Measurements from ENCODE around the gene TMEM14C. TPM values are rescaled to one million over a fixed set of nuclear protein-coding genes. Genes with fewer than 3 reads are reported as not detected.
"Not testable (repeated sequence)": the region's sequence is repeated elsewhere in the genome, so short reads cannot be mapped to it uniquely, and the experiment has no call there.

Gene TMEM14C
- total and polyA plus RNA-seq, 12 donors, result 105 to 133 (median 115) TPM

DNA sequence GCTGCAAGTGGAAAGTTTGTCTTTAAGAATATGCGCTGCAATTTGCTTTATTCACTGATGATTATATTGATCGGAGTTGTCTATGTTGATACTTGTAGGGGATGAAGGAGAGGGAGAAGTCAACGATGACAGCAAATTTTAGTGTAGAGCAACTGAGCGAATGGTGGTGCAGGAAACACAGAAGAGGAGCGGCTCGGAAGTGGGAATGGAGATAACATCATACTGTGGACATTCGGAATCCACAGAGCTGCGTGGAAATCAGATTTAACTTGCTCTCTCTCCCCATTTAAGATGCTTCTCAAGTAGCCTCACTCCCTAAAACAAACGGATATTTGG, 24.0 kb downstream of the TMEM14C start:
- H3K36me3 ChIP-seq, result peaks cover 0 to 53% (median 0%) of the 10 kb centered on the region in 9 donors
- H3K4me3 ChIP-seq, result peak overlapping the region; percentile 59 to 82 (median 74)
- TF ChIP-seq, protein P1, sequence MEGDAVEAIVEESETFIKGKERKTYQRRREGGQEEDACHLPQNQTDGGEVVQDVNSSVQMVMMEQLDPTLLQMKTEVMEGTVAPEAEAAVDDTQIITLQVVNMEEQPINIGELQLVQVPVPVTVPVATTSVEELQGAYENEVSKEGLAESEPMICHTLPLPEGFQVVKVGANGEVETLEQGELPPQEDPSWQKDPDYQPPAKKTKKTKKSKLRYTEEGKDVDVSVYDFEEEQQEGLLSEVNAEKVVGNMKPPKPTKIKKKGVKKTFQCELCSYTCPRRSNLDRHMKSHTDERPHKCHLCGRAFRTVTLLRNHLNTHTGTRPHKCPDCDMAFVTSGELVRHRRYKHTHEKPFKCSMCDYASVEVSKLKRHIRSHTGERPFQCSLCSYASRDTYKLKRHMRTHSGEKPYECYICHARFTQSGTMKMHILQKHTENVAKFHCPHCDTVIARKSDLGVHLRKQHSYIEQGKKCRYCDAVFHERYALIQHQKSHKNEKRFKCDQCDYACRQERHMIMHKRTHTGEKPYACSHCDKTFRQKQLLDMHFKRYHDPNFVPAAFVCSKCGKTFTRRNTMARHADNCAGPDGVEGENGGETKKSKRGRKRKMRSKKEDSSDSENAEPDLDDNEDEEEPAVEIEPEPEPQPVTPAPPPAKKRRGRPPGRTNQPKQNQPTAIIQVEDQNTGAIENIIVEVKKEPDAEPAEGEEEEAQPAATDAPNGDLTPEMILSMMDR (IDR thresholded peaks at IDR 0.05), result no peak
- no peaks in the 10 kb centered on the region for H3K9me3 ChIP-seq
- no peak for ATAC-seq
- H3K27ac ChIP-seq, result peak overlapping the region in 9 of 10 donors; percentile 72 to 91 (median 84)
- whole genome bisulfite sequencing, 2 donors, result 54 to 55% methylated on average over 9 of the region's 9 CpGs
- DNase-seq, result no peak
- no peaks in the 10 kb centered on the region for H3K27me3 ChIP-seq
- peaks cover 8 to 40% (median 25%) of the 10 kb centered on the region in 9 donors for H3K4me1 ChIP-seq
- intact Hi-C loops (cut with DNase I), result loop anchor here in 6 of 10 donors (1.0 to 5.0 kb wide), 6 partner anchors 24 to 55 kb away; partner anchors contain the start of genes C6orf52 (in 4 of the 6), PAK1IP1 (in 4 of the 6) and TMEM14C (in 4 of the 6)

DNA sequence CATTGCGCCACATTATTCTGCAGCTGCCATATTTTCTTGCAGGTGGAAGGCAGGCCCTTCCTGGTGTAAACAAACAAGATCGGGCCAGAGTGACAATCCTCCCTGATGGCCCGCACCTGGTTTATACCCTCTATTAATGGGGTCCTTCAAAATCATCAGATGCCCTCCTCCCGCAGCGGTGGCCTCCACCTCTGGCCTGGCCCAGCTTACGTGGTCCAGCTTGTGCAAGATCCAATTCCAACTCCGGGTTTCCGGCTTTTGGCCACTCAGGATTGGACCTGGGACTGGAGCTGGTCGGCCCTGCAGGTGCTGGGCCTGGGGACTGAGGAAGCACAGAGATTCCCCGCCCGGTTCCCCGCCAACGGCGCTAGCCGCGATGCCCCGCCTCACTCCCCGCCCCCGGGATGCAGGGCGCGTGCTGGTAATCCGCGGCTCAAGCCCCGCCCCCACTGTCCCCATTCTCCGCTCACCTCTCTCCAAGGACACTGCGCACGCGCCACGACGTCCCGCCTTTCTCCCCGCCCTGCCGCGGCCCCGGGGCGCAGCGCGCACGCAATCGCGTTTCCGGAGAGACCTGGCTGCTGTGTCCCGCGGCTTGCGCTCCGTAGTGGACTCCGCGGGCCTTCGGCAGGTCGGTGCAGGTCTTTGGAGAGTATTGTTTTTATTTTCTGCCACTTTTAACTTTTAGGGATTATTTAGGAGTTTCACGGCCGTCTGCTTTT, 24.5 kb downstream of the TMEM14C start, which contains the start of gene TMEM14B:
TMEM14B (plus strand) TSS at position 555 of the 722 bp plus-strand sequence. CDS start 1,441 bp downstream, outside the sequence.
- ATAC-seq (peak; percentile 99 to 100 (median 99)), DNase-seq (peak; percentile 100)
- Histone ChIP-seq H3K27ac (peak within 1 kb of the TSS in 9 of 10 donors; percentile 72 to 91 (median 84)), H3K9me3 (no peaks in the 10 kb centered on the region), H3K27me3 (no peaks in the 10 kb centered on the region), H3K4me3 (peak within 1 kb of the TSS; percentile 59 to 82 (median 74)), H3K36me3 (peaks cover 0 to 53% (median 0%) of the 10 kb centered on the region in 9 donors), H3K4me1 (peaks cover 8 to 40% (median 25%) of the 10 kb centered on the region in 9 donors)
- intact Hi-C loops (cut with DNase I), result loop anchor here in 6 of 10 donors (1.0 to 5.0 kb wide), 6 partner anchors 24 to 55 kb away; partner anchors contain the start of genes C6orf52 (in 4 of the 6), PAK1IP1 (in 4 of the 6) and TMEM14C (in 4 of the 6)
- 2% methylated on average over 51 to 52 of the region's 52 CpGs for WGBS, 2 donors
- TF ChIP-seq, protein P1 (IDR thresholded peaks at IDR 0.05), result no peak

DNA sequence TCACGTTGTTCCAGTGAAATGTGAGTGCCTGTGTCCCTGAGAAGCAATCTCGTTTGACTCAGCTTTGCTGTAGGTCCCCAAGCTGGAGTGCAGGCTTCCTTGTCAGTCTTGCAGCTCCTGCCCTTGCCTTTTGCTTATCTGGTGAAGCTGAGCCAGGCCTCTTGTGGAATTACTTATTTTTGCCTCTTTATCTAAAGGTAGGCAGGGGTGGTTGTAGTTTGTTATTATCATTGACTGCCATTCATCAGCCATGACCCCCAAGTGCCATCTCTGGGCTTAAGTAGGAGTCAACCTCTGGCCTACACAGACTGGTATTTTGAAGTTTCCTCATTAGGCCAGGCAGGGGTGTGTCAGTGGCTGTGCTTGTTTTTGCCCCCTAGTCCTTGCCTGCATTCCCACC, 26.9 kb downstream of the TMEM14C start:
- DNase-seq (no peak), ATAC-seq (no peak)
- H3K4me1 ChIP-seq, result peaks cover 8 to 40% (median 25%) of the 10 kb centered on the region in 9 donors
- no peaks in the 10 kb centered on the region for H3K27me3 ChIP-seq
- TF ChIP-seq, protein P1 (IDR thresholded peaks at IDR 0.05), result no peak
- H3K36me3 ChIP-seq, result peaks cover 0 to 58% (median 14%) of the 10 kb centered on the region in 9 donors
- intact Hi-C loops (cut with DNase I), result loop anchor here in 2 of 10 donors (5.0 to 10.0 kb wide), 2 partner anchors 55 to 57 kb away; partner anchors contain the start of genes C6orf52 (in 2 of the 2) and PAK1IP1 (in 2 of the 2)
- H3K9me3 ChIP-seq, result no peaks in the 10 kb centered on the region
- H3K4me3 ChIP-seq, result no peak overlapping the region
- H3K27ac ChIP-seq, result no peak overlapping the region
- 26 to 32% methylated on average over 2 of the region's 2 CpGs for WGBS, 2 donors

DNA sequence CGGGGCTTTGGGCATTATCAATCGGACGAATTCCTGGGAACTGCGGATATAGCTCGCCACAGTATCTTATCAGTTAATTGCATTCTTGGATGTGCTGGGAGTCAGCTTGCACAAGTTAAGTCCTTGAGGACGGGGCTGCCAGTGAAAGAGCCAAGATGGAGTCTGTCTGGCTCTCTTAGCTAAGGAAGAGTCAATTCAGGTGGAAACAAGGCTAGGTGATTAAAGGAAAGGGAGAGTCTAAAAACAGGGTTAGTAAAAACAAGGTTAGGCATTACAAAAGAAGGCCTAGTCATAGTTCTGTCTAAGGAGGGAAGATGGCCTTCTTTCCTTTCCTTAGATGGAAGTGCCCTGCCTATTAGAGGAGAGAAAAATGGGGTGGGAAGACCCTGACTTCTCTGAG, 27.7 kb downstream of the TMEM14C start:
- not testable (repeated sequence) for ATAC-seq, H3K27me3 ChIP-seq, H3K4me3 ChIP-seq, H3K27ac ChIP-seq, H3K9me3 ChIP-seq, DNase-seq
- WGBS, 2 donors, result 40 to 47% methylated on average over 6 of the region's 6 CpGs
- intact Hi-C loops (cut with DNase I), result loop anchor here in 1 of 10 donors (10.0 kb wide), 1 partner anchor 56 kb away; the partner anchor contains the start of genes C6orf52 and PAK1IP1
- Histone ChIP-seq H3K4me1 (peaks cover 8 to 40% (median 25%) of the 10 kb centered on the region in 9 donors), H3K36me3 (peaks cover 0 to 63% (median 14%) of the 10 kb centered on the region in 9 donors)

DNA sequence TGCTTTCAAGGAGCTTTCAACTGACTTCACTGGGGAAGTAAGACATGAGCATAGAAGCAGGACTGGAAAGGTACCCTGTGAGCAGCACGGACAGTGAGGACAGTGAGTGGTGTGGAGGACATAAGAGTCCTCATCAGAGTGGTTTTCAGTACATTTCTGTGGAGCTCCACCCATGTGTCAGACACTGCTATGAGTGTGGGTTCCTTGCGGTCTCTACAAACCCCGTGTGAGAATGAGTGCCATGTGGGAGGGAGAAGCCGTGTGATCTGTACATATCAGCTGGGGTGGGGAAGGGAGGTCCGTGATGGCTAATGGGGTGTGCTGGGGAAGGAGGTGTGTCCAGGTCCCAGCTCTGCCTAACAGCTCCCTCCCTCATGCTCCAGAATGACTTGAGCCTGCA, 28.9 kb downstream of the TMEM14C start:
- Histone ChIP-seq H3K36me3 (peaks cover 0 to 75% (median 18%) of the 10 kb centered on the region in 9 donors), H3K4me1 (peaks cover 8 to 37% (median 23%) of the 10 kb centered on the region in 9 donors)
- H3K4me3 ChIP-seq, H3K9me3 ChIP-seq, H3K27me3 ChIP-seq, DNase-seq, H3K27ac ChIP-seq, ATAC-seq: not testable (repeated sequence)
- WGBS, 2 donors, result 71 to 72% methylated on average over 5 of the region's 5 CpGs
- intact Hi-C loops (cut with DNase I), result loop anchor here in 1 of 10 donors (10.0 kb wide), 1 partner anchor 57 kb away; the partner anchor contains the start of genes C6orf52 and PAK1IP1
